ENCODE results near the gene DRICH1.

DRICH1 gene

DNA sequence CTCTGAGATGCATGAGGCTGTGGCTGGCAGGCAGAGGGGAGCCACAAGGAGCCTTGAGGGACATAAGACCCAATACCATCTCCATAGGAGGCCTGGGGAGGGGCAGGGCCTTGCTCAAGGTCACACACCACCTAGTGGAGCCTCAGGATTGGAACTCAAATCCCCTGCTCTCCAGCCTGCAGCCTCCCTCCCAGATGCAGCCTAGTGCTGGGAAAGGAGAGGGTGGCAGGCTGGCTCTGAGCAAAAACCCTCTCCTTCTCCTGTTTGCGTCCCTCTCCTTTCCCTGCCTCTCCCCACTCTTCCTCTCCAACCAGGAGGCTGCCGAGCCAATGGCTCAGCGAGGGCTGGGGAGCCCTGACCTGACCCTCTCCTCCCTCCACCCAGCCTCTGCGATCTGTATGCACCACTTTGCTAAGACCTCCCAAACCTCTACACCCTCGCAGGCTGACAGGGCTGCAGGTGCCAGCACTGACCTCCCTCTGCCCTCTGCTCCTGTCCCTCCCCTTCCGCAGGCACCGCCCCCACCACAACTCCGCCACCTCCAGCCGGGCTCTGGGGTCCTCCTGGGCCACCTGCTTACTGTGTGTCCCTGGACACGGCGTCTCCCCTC is 66.7 kb downstream of the DRICH1 start:
- H3K9me2 ChIP-seq (replicated peaks; ENCODE audit: insufficient read depth, low read length) = no peaks in the 10 kb centered on the region
- no peak overlapping the region for H3K27ac ChIP-seq (ENCODE audit: low read depth, low read length)
- no peaks in the 10 kb centered on the region for H3K9me3 ChIP-seq (ENCODE audit: insufficient read depth, low read length)
- H2AFZ ChIP-seq (ENCODE audit: low read depth, low read length, severe bottlenecking) = no peak overlapping the region
- TF ChIP-seq, protein P1, sequence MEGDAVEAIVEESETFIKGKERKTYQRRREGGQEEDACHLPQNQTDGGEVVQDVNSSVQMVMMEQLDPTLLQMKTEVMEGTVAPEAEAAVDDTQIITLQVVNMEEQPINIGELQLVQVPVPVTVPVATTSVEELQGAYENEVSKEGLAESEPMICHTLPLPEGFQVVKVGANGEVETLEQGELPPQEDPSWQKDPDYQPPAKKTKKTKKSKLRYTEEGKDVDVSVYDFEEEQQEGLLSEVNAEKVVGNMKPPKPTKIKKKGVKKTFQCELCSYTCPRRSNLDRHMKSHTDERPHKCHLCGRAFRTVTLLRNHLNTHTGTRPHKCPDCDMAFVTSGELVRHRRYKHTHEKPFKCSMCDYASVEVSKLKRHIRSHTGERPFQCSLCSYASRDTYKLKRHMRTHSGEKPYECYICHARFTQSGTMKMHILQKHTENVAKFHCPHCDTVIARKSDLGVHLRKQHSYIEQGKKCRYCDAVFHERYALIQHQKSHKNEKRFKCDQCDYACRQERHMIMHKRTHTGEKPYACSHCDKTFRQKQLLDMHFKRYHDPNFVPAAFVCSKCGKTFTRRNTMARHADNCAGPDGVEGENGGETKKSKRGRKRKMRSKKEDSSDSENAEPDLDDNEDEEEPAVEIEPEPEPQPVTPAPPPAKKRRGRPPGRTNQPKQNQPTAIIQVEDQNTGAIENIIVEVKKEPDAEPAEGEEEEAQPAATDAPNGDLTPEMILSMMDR (IDR thresholded peaks at IDR 0.05; ENCODE audit: insufficient read depth, low read length, poor library complexity, severe bottlenecking) = no peak
- no peak for TF ChIP-seq EZH2phosphoT487 (conservative IDR thresholded peaks at IDR 0.05; ENCODE audit: low read length)
- H3K4me2 ChIP-seq (ENCODE audit: low read depth, low read length, poor library complexity, severe bottlenecking) = no peak overlapping the region
- no peak overlapping the region for H3K9ac ChIP-seq (ENCODE audit: low read length)
- H3K79me2 ChIP-seq (ENCODE audit: insufficient read depth, low read length) = no peaks in the 10 kb centered on the region
- no peaks in the 10 kb centered on the region for H3F3A ChIP-seq (ENCODE audit: insufficient read depth)
- H4K20me1 ChIP-seq (ENCODE audit: low read depth, low read length) = no peaks in the 10 kb centered on the region
- no peaks in the 10 kb centered on the region for H3K27me3 ChIP-seq (ENCODE audit: low read length)
- no peaks in the 10 kb centered on the region for H3K36me3 ChIP-seq (ENCODE audit: low read length)
- no peak overlapping the region for H3K4me3 ChIP-seq (ENCODE audit: insufficient read depth, low read length, poor library complexity, severe bottlenecking)

DNA sequence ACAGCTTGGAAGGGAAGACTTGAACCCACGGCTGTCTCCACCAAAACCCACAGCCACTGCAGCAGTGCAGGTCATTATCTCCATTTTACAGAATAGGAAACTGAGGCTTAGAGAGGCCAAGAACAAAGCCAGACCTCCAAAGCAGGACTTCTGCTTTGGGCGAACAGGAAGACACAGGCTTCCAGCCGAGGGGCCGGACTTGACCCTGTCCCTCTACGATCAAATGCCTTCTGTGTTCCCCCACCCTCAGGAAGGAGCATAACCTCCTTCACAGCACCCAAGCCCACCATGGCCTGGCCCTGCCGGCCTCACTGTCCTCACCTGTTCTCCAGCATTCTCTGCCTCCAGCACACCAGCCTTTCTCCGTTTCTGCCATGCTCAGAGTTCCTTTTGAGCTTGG is 67.8 kb downstream of the DRICH1 start:
- Histone ChIP-seq H3K9ac (ENCODE audit: low read length) (no peak overlapping the region), H3K79me2 (ENCODE audit: insufficient read depth, low read length) (no peaks in the 10 kb centered on the region), H3K9me2 (replicated peaks; ENCODE audit: insufficient read depth, low read length) (no peaks in the 10 kb centered on the region), H3K4me3 (ENCODE audit: insufficient read depth, low read length, poor library complexity, severe bottlenecking) (no peak overlapping the region), H3K4me2 (ENCODE audit: low read depth, low read length, poor library complexity, severe bottlenecking) (no peak overlapping the region), H2AFZ (ENCODE audit: low read depth, low read length, severe bottlenecking) (no peak overlapping the region), H3K27me3 (ENCODE audit: low read length) (no peaks in the 10 kb centered on the region), H3K9me3 (ENCODE audit: insufficient read depth, low read length) (no peaks in the 10 kb centered on the region), H4K20me1 (ENCODE audit: low read depth, low read length) (no peaks in the 10 kb centered on the region), H3K36me3 (ENCODE audit: low read length) (no peaks in the 10 kb centered on the region), H3F3A (ENCODE audit: insufficient read depth) (no peaks in the 10 kb centered on the region), H3K27ac (ENCODE audit: low read depth, low read length) (no peak overlapping the region)
- TF ChIP-seq, protein P1 (IDR thresholded peaks at IDR 0.05; ENCODE audit: insufficient read depth, low read length, poor library complexity, severe bottlenecking) = no peak
- TF ChIP-seq EZH2phosphoT487 (conservative IDR thresholded peaks at IDR 0.05; ENCODE audit: low read length) = no peak

DNA sequence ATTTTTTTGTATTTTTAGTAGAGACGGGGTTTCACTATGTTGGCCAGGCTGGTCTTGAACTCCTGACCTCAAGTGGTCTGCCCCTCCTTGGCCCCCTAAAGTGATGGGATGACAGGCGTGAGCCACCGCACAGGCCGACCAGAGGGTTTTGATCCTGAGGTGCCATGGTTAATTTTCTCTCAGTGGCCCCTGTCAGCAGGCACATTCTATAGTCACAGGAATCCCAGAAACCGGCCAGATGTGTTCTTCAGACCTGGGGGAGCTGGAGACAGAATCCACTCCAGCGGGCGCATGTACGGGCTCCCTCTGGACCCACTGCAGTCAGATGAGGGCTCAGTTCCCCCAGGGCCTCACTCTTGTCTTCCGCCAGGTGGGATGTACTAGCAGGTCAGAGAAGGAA is 69.0 kb downstream of the DRICH1 start:
- Histone ChIP-seq H3K9me2 (replicated peaks; ENCODE audit: insufficient read depth, low read length) (no peaks in the 10 kb centered on the region), H3K79me2 (ENCODE audit: insufficient read depth, low read length) (no peaks in the 10 kb centered on the region), H3F3A (ENCODE audit: insufficient read depth) (no peaks in the 10 kb centered on the region), H2AFZ (ENCODE audit: low read depth, low read length, severe bottlenecking) (no peak overlapping the region), H3K9me3 (ENCODE audit: insufficient read depth, low read length) (no peaks in the 10 kb centered on the region), H3K27me3 (ENCODE audit: low read length) (no peaks in the 10 kb centered on the region), H3K4me2 (ENCODE audit: low read depth, low read length, poor library complexity, severe bottlenecking) (no peak overlapping the region), H3K36me3 (ENCODE audit: low read length) (no peaks in the 10 kb centered on the region), H3K4me3 (ENCODE audit: insufficient read depth, low read length, poor library complexity, severe bottlenecking) (no peak overlapping the region), H3K9ac (ENCODE audit: low read length) (no peak overlapping the region), H4K20me1 (ENCODE audit: low read depth, low read length) (no peaks in the 10 kb centered on the region), H3K27ac (ENCODE audit: low read depth, low read length) (no peak overlapping the region)
- TF ChIP-seq EZH2phosphoT487 (conservative IDR thresholded peaks at IDR 0.05; ENCODE audit: low read length) = no peak
- TF ChIP-seq, protein P1 (IDR thresholded peaks at IDR 0.05; ENCODE audit: insufficient read depth, low read length, poor library complexity, severe bottlenecking) = no peak
